Testis (tissue), 2 donors: Measurements from ENCODE around the gene SMCO2.

ENCODE experiments used
- POLR2A ChIP-seq: fragments of 450-650 bp; IDR thresholded peaks from one replicate; pipeline ENCODE4 v1.6.1; 2017; ENCODE audit warnings: antibody characterized with exemption, mild to moderate bottlenecking, moderate library complexity
- TF ChIP-seq, protein P1 (sequence below), 3 experiments: fragments of 450-650 bp in 2 of 3; fragments of 200-600 bp in 1 of 3; sonication (generic) in 1 of 3; IDR thresholded peaks; one replicate each; pipeline ENCODE4 v1.5.1; 2016 to 2019; ENCODE audit warnings: antibody characterized with exemption in 3 of 3, mild to moderate bottlenecking in 2 of 3, moderate library complexity in 1 of 3

DNA sequence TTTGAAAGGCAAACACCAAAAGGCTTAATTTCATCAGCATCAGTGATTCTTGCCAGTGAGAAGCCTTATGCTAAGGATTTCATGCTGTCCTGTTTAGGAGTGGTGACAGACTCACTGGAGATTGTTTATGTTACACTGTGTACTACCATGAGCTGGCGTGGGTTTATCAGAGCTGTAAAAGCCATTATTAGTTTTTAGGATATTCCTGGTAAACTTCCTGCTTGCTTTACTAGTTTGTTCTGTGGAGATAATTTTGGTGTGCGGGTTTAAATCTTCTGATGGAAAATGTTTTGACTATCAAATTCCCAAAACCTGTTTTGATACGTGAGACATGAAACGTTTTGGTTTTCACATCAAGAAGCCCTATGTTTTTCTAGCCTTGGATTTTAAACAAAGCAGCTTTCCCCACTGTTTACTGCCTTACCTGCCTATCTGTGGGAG, 92.7 kb downstream of the SMCO2 start:
- TF ChIP-seq, protein P1, sequence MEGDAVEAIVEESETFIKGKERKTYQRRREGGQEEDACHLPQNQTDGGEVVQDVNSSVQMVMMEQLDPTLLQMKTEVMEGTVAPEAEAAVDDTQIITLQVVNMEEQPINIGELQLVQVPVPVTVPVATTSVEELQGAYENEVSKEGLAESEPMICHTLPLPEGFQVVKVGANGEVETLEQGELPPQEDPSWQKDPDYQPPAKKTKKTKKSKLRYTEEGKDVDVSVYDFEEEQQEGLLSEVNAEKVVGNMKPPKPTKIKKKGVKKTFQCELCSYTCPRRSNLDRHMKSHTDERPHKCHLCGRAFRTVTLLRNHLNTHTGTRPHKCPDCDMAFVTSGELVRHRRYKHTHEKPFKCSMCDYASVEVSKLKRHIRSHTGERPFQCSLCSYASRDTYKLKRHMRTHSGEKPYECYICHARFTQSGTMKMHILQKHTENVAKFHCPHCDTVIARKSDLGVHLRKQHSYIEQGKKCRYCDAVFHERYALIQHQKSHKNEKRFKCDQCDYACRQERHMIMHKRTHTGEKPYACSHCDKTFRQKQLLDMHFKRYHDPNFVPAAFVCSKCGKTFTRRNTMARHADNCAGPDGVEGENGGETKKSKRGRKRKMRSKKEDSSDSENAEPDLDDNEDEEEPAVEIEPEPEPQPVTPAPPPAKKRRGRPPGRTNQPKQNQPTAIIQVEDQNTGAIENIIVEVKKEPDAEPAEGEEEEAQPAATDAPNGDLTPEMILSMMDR (IDR thresholded peaks at IDR 0.05): no peak
- no peak for TF ChIP-seq POLR2A
